ENCODE data around the gene PDPK1.

Gene PDPK1

DNA sequence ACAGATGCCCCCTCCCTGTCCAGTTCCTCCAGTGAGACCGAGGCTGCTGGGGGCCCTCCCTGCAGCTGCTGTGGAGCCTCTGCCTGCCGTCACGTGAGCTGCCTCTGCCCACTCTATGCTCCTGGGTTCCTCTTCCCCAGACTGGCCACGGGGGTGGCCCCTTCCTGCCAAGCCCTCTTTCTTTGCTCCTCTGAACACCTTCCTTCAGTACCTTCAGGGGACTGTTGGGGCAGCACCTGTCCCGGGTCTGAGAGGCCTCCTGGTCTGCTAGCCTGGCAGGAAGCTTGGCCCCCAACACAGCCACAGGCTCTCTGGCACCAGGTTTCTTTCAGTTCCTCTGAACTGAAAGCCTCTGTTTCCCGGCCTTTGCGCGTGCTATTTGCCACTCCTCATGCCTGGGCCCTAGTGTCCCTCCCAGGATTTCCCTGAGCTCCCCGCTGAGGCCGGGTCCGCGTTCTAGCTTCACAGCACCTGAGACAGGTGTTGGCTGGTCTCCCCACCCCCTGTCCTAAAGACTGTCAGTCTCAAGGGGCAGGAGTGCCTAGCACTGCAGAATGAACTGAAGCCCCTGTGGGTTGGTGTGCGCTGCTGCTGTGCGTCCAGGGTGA is 30.7 kb upstream of the PDPK1 start:
- DNase-seq (ENCODE audit: low spot score), result no peak

DNA sequence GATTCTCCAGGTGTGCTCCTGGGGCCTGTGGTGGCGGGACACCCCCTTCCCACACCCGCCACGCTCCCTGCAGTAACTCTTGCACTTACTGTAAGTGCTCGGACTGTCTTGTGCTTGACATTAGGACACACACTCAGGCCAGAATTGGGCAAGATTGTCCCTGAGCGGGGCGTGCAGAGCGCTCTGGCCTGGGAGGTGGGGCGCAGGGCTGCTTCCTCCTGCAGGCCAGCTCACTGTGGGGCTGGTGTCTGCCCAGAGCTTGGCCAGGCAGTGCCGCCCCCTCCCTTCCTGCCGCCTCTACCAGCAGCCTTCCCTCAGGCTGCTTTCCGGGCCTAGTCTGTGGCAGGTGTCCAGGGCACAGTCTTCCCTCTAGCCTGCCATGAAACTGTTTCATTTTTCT is 30.2 kb upstream of the PDPK1 start:
- no peak for DNase-seq (ENCODE audit: low spot score)

DNA sequence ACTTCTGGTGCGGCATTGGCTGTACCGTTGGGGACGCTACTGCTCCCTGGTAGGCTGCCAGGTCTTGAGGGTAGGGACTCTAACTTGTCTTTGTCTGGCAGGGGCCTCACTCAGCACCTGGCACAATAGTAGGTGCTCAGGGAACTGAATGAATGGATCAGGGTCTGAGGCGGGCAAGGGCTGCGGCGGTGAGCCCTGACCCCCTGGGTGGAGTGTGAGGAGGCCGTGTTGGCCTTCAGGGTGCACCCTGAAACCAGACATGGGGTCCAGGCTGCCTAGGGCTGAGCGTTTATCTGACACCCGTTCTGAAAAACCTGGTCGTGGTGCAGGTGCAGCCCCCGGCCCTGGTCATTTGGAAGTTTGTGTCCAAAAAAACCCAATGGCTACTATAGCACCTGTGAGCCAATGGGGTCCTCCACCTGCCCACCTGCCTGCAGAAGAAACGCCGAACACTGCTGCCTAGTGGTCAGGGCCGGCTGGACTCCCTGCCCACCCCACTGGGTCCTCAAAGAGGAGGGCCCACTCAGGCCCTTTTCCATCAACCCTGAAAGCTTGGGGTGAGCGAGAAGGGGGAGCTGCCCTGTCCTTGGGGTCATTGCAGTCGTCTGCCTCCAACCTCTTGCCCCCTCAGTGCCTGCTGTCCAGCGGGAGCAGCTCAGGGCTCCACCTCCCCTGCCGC is 29.0 kb upstream of the PDPK1 start:
- no peak for DNase-seq (ENCODE audit: low spot score)

DNA sequence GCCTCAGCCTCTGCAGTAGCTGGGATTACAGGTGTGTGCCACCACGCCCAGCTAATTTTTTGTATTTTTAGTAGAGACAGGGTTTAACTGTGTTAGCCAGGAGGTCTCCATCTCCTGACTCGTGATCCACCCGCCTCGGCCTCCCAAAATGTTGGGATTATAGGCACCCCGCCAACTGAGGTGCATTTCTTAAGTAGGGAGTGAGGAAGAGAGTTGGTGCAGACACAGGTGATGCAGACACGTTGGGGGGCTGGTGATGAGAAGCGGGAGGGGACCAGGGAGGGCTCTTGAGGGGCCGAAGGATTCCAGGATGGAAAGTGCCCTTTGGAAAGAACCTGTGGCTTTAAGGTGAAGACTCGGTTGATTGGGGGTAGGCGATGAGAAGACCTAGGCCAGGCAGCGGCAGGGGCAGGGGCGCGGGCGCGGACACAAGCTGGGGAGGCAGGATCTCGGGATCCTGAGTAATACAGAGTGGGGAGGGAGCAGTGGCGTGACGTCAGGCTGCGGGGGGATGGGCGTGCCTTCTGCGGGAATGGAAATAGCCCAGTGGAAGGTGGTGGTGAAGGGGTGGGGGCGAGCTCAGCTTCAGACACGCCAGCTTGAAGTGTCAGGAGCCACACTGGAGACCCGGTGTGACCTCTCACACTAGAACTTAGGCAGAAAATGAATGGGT is 26.6 kb upstream of the PDPK1 start:
- DNase-seq (ENCODE audit: low spot score), result peak; percentile 83

DNA sequence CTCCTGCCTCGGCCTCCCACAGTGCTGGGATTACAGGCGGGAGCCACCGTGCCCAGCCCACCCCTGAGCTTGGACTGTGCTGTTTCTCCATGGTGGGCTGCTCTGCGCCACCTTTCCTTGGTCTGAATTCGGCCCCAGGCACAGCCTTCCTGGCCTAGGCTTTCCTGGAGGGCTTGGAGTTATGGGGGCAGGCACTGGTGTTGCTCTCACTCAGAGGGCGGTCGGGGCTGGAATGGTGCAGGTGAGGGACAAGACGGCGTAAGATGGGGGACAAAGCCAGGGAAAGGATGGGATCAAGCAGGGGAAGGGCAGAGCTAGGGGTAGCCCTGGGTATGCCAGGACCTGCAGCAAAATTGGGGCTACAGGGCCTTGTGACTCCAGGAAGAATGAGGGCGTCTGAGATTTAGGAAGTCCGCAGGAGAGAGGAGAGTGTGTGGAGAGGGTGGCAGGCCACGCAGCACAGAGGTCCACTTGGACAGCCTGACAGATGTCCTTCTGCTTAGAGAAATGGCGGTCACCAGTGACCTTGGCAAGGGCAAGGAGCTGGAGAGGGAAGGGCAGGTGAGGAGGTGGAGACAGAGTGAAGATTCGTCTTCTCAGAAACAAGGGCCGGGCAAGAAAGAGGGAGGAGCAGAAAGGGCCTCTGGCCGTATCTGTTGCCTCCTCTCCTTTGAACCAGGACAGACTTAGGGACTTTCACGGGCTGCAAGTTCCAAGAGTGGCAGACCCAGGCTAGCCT is 25.7 kb upstream of the PDPK1 start:
- no peak for DNase-seq (ENCODE audit: low spot score)

DNA sequence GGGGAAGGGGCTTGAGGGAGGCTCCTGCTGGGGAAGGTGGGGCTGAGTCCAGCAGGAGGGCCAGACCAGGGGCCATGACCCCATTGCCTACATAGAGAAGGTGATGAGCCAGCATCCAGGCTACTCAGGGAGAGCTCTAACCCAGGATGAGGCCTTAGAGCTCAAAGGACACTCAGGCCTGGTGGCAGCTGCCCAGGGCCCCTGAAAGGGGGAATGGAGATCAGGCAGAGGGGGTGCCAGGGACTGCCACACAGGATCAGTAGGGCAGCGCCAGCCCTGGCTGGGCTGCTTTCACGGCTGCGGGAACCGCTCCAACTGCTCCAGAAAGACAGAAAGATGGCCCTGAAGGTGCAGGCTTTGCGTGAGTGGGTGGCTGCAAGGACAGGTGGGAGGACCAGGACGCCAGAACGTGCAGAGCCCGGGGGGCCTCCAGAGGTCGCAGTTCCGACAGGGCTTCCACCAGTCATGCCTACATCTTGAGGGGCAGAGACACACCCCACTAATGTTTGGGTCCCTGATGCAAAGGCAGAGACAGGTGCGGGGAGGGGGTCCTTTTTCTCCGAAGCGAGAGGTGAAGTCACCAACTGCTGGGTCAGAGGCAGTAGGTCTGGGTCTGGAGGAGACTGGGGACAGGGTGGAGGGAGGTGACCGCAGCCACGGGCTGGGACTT is 25.0 kb upstream of the PDPK1 start:
- DNase-seq (ENCODE audit: low spot score), result no peak

DNA sequence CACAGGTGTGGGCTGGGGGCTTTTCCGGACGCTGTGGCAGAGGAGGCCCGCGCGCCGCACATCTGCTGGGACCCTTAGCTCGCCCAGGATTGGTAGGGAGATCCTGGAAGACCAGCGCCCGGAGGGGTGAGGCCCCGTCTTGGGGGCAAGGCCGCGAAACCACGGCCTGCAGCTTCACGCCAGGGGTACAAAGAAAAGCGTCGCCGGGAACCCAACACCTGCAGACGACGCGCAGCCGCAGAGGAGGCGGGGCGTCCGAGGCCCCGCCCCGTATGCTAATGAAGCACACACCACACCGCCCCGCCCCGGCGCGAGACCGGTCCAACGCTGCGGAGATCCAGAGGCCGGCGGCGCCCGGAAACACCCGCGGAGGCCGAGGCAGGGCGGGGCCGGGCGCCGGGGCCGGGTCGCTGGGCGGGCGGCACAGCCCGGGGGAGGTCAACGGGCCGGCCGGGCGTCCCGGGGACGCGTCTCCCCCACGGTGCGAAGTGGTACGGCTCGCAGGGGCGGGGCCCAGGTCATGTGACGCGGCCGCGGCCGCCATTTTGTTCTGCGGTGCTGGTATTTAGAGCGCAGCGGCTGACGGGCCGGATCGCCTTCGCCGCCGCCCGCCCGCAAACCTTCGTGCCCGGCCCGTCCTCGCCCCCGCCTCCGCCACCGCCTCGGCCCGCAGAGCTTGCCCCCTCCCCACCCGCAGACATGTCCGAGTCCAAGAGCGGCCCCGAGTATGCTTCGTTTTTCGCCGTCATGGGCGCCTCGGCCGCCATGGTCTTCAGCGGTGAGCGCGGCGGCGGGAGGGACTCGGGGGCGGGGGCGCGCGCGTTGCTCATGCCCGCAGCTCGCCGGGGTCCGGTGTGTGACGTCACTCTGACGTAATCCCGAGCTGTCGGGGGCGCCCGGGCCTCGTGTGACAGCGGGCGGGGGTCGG is 24.2 kb upstream of the PDPK1 start, which contains the start of gene ATP6V0C:
Gene ATP6V0C (plus strand): TSS at position 548 of the 928 bp plus-strand sequence. CDS start 152 bp downstream, at position 700.
- peak; percentile 91 for DNase-seq (ENCODE audit: low spot score)

DNA sequence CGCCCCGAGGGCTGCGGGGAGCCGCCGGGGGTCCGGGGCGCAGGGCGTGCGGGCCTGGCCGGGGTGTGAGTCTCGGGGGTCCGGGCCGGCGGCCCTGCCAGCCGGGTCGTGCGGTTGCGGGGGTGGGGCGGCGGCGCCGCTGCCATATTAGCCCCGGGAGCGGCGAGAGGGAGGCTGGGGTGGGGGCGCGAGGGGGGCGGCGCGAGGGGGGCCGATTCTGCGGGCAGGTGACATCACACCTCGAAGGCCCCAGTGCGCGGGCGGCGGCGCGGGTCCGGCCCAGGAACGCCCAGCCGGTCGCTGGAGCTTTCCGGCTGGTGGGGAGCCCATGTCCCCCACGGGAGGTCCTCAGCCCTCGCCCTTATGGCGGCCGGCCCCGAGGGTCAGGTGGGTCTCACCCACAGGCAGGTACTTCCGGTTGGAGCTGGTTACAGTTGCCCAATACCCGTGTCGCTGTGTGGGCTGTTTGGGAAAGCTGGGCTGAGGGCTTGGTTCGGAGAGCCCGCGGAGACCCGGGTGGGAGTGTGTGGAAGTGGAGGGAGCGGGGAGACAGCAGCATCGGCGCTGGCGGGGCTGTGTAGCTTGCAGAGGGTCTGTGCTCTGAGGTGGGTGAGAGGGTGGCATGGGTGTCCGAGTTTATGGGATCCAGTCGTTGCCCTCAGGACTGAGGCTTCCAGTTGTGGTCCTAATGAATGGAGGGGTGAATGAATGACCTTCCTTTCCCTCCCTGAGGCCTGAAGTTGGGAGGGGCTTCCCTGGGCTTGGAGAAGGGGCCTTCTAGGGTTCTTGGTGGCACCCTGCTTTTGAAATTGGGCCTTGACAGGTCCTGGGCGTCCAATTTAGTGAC is 23.3 kb upstream of the PDPK1 start:
- DNase-seq (ENCODE audit: low spot score), result no peak

DNA sequence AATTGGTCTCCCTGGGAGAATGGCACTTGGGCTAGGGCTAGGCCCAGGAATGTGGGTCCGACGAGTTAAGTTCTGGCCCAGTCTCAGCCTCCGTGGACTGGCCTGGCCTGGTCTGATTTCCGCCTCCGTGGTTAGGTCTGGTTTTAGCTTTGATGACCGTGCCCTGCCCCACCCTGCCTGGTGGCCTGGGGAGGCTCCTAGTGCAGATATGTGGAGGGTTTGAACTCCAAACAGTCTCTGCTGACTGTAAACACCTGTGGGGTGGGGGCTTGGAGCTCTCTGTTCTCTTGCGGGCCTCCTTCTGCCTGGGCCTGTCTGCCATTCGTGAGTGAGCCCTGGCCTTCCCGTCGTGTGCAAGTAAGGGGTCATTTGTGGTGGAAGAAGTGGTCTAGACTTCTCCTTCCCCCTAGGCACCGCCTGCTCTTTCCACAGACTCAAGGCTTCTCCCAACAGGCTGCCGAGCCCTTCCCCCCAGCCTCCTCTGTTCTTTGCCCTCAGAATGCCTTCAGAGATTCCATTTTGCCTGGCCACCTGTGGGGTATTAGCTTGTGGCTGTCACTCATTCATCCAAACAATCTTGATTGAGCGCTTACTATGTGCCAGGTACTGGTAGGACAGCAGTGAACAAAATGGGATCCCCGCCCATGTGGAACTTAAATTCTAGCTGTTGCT is 22.5 kb upstream of the PDPK1 start:
- DNase-seq (ENCODE audit: low spot score), result peak; percentile 48

DNA sequence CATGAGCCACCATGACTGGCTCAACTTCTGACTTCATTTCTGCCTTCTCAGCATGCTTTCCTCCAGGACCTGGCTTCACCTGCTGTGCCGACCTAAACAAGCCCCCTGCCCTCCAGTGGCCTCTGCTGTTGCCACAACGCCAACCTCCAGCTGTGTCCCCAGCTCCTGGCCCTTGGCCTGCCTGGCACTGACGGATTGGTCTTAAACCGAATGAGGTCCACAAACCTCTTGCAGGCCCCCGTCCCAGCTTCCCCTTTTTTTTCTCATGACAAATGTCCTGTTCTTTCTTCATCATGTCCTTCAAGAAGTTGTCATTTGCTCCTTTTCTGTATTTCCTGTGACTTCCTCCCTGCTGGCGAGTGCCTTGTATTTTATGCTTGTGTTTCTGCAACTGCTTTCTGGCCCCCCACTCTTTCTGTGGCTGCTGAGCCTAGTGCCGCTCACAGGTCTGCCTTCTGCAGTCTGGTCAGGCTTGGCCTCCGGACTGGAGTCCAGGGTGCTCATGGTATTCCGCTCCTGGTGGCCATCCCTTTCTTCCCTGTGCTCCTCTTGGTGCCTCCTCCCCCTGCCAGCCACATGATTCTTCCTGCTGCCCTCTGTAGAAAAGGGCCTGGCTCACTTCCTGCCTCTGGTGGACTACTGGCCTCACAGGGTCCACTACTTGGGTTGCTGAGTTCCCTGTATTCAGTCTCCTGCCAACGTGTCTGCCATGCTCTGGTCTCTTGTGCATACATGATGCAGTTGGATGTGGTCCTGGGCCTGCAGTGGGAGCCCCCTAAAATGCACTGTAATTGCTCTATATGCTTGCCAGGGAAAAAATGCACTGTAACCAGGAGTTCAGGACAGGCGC is 21.2 kb upstream of the PDPK1 start:
- peak; percentile 61 for DNase-seq (ENCODE audit: low spot score)

DNA sequence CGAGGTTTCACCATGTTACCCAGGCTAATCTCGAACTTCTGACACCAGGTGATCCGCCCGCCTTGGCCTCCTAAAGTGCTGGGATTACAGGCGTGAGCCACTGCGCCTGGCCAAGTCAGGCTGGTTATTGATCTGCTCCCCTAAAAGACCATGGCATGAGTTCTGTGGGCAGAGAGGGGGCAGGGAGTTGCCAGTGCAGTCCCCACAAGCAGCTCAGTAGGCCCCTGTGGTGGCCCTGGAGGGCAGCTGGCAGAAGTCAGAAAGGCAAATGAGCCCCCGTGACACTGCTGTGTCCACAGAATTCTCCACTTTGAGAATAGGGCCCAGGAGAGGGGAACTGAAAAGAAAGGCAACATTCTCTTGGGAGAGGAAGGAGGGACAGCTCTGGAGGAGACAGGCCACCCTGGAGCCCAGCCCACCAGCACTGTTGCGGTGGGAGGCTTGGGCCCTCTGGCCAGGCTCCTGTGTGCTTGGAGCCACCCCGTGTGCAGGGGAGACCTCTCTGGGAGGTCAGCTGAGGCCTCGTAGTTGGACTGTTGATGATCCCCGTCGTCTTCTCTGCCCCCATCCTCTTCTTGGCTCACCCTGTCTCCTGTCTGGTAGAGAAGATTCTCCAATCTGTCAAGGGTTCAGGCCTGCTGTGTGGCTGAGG is 19.7 kb upstream of the PDPK1 start:
- DNase-seq (ENCODE audit: low spot score), result no peak

DNA sequence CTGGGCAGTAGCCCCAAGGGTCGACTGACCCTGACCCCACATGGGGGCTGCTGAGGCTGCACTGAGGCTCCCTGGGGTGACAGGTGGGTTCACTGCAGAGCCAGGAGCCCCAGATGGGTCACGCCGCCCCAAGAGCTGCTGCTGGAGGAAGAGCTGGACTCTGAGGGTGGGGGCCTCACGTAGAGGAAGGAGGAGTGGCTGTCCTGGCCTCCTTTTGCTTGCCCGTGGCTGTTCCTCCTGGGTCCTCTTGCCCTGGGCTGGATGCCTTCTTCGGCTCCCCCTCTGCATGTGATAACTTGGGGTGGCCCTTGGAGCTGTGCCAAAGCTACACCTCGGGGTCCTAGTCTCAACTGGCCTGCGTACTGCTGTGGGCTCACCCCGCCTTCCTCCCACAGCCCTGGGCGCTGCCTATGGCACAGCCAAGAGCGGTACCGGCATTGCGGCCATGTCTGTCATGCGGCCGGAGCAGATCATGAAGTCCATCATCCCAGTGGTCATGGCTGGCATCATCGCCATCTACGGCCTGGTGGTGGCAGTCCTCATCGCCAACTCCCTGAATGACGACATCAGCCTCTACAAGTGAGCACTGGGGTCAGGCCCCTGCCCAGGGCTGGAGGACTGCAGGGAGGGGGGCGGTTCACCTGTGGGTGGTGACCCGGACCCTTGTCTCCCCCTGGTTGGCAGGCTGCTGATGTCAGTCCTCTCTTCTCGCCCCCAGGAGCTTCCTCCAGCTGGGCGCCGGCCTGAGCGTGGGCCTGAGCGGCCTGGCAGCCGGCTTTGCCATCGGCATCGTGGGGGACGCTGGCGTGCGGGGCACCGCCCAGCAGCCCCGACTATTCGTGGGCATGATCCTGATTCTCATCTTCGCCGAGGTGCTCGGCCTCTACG is 18.8 kb upstream of the PDPK1 start:
- DNase-seq (ENCODE audit: low spot score), result no peak

DNA sequence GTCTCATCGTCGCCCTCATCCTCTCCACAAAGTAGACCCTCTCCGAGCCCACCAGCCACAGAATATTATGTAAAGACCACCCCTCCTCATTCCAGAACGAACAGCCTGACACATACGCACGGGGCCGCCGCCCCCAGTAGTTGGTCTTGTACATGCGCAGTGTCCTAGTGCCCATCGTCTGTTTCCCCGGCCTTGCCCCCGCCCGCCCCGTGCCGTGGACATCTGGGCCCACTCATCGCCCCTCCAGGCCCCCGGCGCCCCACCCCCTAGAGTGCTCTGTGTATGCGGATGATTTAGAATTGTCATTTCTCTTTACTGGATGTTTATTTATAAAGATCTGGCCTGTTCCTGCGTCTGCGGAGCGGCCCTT is 18.1 kb upstream of the PDPK1 start:
- no peak for DNase-seq (ENCODE audit: low spot score)

DNA sequence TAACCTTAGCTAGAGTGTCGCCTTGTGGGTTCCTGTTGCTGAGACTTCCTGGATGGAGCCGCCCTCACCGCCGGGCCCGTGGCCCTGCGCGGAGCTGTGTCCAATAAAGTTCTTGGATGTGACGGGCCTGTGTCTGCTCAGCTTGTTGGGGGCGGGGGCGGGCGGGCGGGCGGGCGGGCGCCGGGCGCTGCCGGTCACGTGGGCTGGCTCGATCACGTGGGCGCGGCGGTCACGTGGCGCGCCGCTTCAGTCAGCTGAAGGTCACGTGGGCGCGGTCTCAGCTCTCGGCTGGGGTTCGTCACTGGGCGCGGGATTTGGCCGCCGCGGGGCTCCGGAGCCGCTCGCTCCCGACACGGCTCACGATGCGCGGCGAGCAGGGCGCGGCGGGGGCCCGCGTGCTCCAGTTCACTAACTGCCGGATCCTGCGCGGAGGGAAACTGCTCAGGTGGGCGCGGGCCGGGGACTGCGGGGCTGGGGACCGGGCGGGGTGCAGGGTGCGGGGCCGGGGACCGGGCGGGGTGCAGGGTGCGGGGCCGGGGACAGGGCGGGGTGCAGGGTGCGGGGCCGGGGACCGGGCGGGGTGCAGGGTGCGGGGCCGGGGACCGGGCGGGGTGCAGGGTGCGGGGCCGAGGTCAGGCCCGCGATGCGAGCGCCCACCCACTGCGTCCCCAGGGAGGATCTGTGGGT is 17.6 kb upstream of the PDPK1 start, which contains the start of gene AMDHD2:
Gene AMDHD2 (plus strand): TSS at position 275 of the 687 bp plus-strand sequence. CDS start 88 bp downstream, at position 363.
- DNase-seq (ENCODE audit: low spot score), result peak; percentile 98

DNA sequence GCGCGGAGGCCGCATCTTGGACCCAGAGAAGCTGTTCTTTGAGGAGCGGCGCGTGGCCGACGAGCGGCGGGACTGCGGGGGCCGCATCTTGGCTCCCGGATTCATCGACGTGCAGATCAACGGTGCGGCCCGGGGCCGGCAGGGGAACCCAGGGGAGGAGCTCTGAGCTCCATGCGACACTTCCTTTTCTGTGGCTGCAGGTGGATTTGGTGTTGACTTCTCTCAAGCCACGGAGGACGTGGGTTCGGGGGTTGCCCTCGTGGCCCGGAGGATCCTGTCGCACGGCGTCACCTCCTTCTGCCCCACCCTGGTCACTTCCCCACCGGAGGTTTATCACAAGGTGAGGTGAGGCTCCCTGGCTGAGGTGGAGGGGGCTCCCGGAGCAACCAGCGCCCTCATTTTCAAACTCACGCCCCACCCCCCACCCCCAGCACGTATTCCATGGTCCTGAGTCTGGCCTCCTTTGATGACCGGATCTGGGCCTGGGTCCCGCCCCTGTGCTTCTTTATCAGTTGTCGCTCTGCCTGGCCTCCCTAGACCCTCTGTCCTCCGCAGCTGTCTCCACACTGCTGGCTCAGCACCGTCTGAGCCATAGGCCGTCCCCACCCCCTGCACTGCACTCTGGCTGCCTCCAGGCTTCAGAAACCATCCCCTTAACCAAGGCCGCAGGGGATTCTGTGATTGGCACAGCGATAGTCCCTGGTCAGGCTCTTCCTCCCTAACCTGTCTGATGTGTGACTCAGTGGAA is 16.9 kb upstream of the PDPK1 start:
- peak; percentile 53 for DNase-seq (ENCODE audit: low spot score)

All from hepatic stellate cell (primary cell).